CD8-positive, alpha-beta memory T cell (primary cell): ENCODE results near the gene CLK2. TPM values are rescaled to one million over a fixed set of nuclear protein-coding genes. Genes with fewer than 3 reads are reported as not detected.
A peak's percentile ranks its signal among the peaks of the same experiment; 100 is the strongest.

Experiments used
- CTCF ChIA-PET: fragments of 350-600 bp; sonication (Branson Sonifier 250); formaldehyde crosslinking; loops from one replicate; lab custom pipeline; 2021; ENCODE audit warnings: antibody characterized with exemption; lab: Charles Lee
- POLR2A ChIA-PET: fragments of 350-600 bp; sonication (Branson Sonifier 250); formaldehyde crosslinking; loops from one replicate; lab custom pipeline; 2021; ENCODE audit warnings: antibody characterized with exemption; lab: Charles Lee
- DNase-seq, 5 donors: peaks; one replicate each; pipeline versions ENCODE4 v3.0.0 to v3.0.0-alpha.2; 2020 to 2022; ENCODE audit warnings: mixed read lengths in 1 of 5
- H3K27ac ChIP-seq: one replicate; pipeline ENCODE4 v1.7.0; 2013; ENCODE audit warnings: low read depth, mild to moderate bottlenecking, low read length, moderate library complexity
- H3K27me3 ChIP-seq: 2 replicates; pipeline ENCODE4 v1.7.0; 2013; ENCODE audit warnings: low read length, mild to moderate bottlenecking; ENCODE audit not compliant: insufficient read depth, poor library complexity, severe bottlenecking
- H3K36me3 ChIP-seq: 2 replicates; pipeline ENCODE4 v1.7.0; 2013; ENCODE audit warnings: mild to moderate bottlenecking, low read length, moderate library complexity; ENCODE audit not compliant: insufficient read depth
- H3K4me1 ChIP-seq: 2 replicates; pipeline ENCODE4 v1.7.0; 2013; ENCODE audit warnings: mild to moderate bottlenecking, low read length, moderate library complexity; ENCODE audit not compliant: insufficient read depth
- H3K4me3 ChIP-seq: 2 replicates; pipeline ENCODE4 v1.7.0; 2013; ENCODE audit warnings: mild to moderate bottlenecking, low read length
- H3K9me3 ChIP-seq: 2 replicates; pipeline ENCODE4 v1.7.0; 2013; ENCODE audit warnings: mild to moderate bottlenecking, low read length
- H3K27ac Mint-ChIP-seq, 8 donors: one replicate each; pipeline ENCODE4 v1.8.0; 2020 to 2021; ENCODE audit warnings: mixed read lengths in 8 of 8, mild to moderate bottlenecking in 6 of 8, inconsistent platforms in 3 of 8, moderate library complexity in 3 of 8
- H3K27me3 Mint-ChIP-seq, 2 donors: one replicate each; pipeline ENCODE4 v1.8.0; 2020 to 2021; ENCODE audit warnings: mixed read lengths in 2 of 2, mild to moderate bottlenecking in 1 of 2, moderate library complexity in 1 of 2
- H3K36me3 Mint-ChIP-seq, 3 donors: one replicate each; pipeline ENCODE4 v1.8.0; 2020 to 2021; ENCODE audit warnings: mixed read lengths in 3 of 3, inconsistent platforms in 1 of 3, mild to moderate bottlenecking in 1 of 3
- H3K4me1 Mint-ChIP-seq, 3 donors: one replicate each; pipeline ENCODE4 v1.8.0; 2020 to 2021; ENCODE audit warnings: mixed read lengths in 3 of 3, inconsistent platforms in 1 of 3, mild to moderate bottlenecking in 1 of 3
- H3K4me3 Mint-ChIP-seq, 7 donors: one replicate each; pipeline ENCODE4 v1.8.0; 2020 to 2021; ENCODE audit warnings: mixed read lengths in 7 of 7, mild to moderate bottlenecking in 6 of 7, moderate library complexity in 4 of 7, inconsistent platforms in 2 of 7
- H3K9me3 Mint-ChIP-seq, 5 donors: one replicate each; pipeline ENCODE4 v1.8.0; 2020 to 2022; ENCODE audit warnings: mixed read lengths in 5 of 5, mild to moderate bottlenecking in 3 of 5, moderate library complexity in 2 of 5, inconsistent platforms in 1 of 5
- polyA plus RNA-seq: library from polyadenylated mRNA; unstranded; fragments of 300-500 nt; fragmentation: Illumina TruSeq; gene quantifications from one replicate; pipeline ENCODE4 v1.2.3, GENCODE V29; 2021
- total RNA-seq, 2 experiments: library from RNA; stranded (reverse); gene quantifications; one replicate each; pipeline ENCODE4 v1.2.3, GENCODE V29; 2021

Gene CLK2
- total and polyA plus RNA-seq, 3 experiments from 2014 or later = 20.2 to 79.8 (median 78.3) TPM

DNA sequence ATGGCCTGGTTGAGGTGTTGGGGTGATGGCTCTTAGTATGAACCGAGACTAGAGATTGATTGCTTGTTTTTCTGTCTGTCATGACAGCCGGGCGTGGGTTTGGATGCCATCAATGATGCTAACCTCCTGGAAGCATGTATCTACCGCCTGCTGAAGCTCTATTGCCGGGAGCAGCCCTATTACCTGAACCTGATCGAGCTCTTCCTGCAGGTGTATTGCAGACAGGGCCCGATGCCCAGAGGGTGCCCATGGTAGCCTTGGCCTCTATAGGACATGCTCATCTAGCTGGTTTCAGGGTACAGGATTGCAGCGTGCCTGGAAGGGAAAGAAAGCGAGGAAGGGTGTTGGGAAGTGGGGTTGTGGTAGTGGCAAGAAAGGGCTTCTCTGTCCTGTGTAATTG is 44.8 kb upstream of the CLK2 start:
- Mint-ChIP-seq H3K27ac (peak overlapping the region in 1 of 8 donors; percentile 30), H3K36me3 (peaks cover 3 to 34% (median 4%) of the 10 kb centered on the region in 3 donors), H3K4me1 (peaks cover 12 to 26% (median 20%) of the 10 kb centered on the region in 3 donors), H3K4me3 (peak overlapping the region in 1 of 7 donors; percentile 10), H3K27me3 (no peaks in the 10 kb centered on the region), H3K9me3 (no peaks in the 10 kb centered on the region)
- Histone ChIP-seq H3K27me3 (no peaks in the 10 kb centered on the region), H3K4me1 (peaks cover 6% of the 10 kb centered on the region), H3K36me3 (no peaks in the 10 kb centered on the region), H3K9me3 (no peaks in the 10 kb centered on the region), H3K27ac (no peak overlapping the region), H3K4me3 (no peak overlapping the region)
- CTCF ChIA-PET = no interaction called here
- POLR2A ChIA-PET = no interaction called here
- DNase-seq = no peak

DNA sequence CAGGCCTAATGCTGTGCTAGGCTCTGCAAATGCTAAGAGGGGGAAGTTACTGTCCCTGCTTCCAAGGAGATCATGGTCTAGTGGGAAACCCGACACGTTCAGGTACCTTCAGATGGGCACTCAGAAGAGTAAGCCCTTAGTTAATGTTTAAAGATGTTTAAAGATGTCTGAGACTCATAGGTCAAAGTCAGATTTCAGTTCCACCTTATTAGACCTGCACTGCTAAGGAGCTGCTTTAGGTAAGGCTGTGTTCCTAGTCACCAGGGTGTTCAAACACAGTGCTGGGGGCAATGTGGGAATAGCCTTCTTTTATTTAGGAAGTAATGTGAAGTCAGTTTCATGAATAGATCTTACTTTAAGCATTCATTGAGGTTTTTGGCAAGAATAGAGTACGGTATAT is 43.6 kb upstream of the CLK2 start:
- Histone ChIP-seq H3K27ac (no peak overlapping the region), H3K9me3 (no peaks in the 10 kb centered on the region), H3K27me3 (no peaks in the 10 kb centered on the region), H3K4me3 (no peak overlapping the region), H3K4me1 (no peaks in the 10 kb centered on the region), H3K36me3 (no peaks in the 10 kb centered on the region)
- Mint-ChIP-seq H3K4me3 (peak overlapping the region in 1 of 7 donors; percentile 20), H3K27me3 (no peaks in the 10 kb centered on the region), H3K27ac (peak overlapping the region in 2 of 8 donors; percentile 18 to 33), H3K36me3 (peaks cover 3 to 45% (median 4%) of the 10 kb centered on the region in 3 donors), H3K4me1 (peaks cover 8 to 20% (median 14%) of the 10 kb centered on the region in 3 donors), H3K9me3 (no peaks in the 10 kb centered on the region)
- CTCF ChIA-PET = interaction anchor here (1.4 kb wide), 1 partner anchor 66 kb away, joined by 4 read pairs; no protein-coding TSS in a partner anchor
- POLR2A ChIA-PET = no interaction called here
- DNase-seq = no peak

DNA sequence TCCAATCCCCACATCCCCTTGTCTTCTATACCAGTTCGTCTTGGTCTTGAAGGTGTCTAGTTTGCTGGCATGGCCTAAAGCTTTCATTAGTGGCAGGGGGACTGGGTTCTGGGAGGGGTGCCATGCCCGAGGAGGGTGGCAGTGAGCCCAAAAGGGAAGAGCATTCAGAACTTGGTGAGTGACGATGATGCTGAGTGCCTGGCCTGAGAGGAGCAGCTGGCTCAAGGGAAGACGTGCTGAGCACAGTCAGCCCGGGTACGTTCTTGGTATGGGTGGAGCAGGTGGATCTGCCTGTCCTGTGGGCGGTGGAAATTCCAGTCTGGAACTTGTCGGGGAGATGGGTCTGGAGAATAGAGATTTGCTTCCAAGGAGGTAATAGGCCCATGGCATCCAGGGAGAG is 40.0 kb upstream of the CLK2 start:
- H3K27me3 ChIP-seq = no peaks in the 10 kb centered on the region
- ChIA-PET CTCF (interaction anchor here (1.0 to 4.8 kb wide), 3 partner anchors 10 to 63 kb away, joined by 3 to 25 read pairs (median 3); no protein-coding TSS in a partner anchor), POLR2A (no interaction called here)
- H3K27ac ChIP-seq = no peak overlapping the region
- peaks cover 18 to 28% (median 28%) of the 10 kb centered on the region in 3 donors for H3K4me1 Mint-ChIP-seq
- no peaks in the 10 kb centered on the region for H3K9me3 ChIP-seq
- peak in 1 of 5 donors; percentile 30 for DNase-seq
- H3K36me3 ChIP-seq = no peaks in the 10 kb centered on the region
- H3K4me1 ChIP-seq = peaks cover 15% of the 10 kb centered on the region
- no peaks in the 10 kb centered on the region for H3K27me3 Mint-ChIP-seq
- H3K4me3 ChIP-seq = no peak overlapping the region
- H3K9me3 Mint-ChIP-seq = no peaks in the 10 kb centered on the region
- H3K27ac Mint-ChIP-seq = no peak overlapping the region
- H3K36me3 Mint-ChIP-seq = peaks cover 0 to 55% (median 4%) of the 10 kb centered on the region in 3 donors
- H3K4me3 Mint-ChIP-seq = peak overlapping the region in 1 of 7 donors; percentile 18

DNA sequence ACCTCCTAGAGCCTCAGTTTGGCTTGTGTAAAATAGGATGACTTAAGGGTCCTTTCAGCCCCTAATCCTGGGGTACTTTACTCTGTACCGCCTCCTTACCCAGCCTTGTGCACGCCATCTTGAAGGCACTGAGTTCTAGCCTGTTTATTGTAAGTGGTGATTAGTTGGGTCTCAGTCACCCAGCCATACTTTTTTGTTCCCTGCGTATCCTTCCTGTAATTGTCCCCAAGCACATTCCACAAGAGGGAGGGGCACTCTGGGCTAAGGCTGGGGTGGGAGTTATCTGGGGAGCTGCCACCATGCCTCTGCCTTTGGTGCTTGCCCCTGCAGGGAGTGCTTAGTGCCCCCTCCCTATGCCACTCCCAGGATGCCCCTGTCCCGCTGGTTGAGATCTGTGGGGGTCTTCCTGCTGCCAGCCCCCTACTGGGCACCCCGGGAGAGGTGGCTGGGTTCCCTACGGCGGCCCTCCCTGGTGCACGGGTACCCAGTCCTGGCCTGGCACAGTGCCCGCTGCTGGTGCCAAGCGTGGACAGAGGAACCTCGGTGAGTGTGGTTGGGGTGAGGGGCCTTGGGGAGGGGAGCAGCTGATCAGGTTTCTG is 36.2 kb upstream of the CLK2 start:
- Mint-ChIP-seq H3K27ac (peak overlapping the region; percentile 67 to 99 (median 98)), H3K27me3 (no peaks in the 10 kb centered on the region), H3K4me1 (peaks cover 20 to 34% (median 31%) of the 10 kb centered on the region in 3 donors), H3K36me3 (peaks cover 0 to 41% (median 4%) of the 10 kb centered on the region in 3 donors), H3K4me3 (peak overlapping the region; percentile 88 to 98 (median 97)), H3K9me3 (peaks cover 0 to 1% (median 0%) of the 10 kb centered on the region in 5 donors)
- H3K27ac ChIP-seq = peak overlapping the region; percentile 93
- ChIA-PET CTCF (interaction anchor here (4.8 kb wide), 1 partner anchor 14 kb away, joined by 25 read pairs; no protein-coding TSS in a partner anchor), POLR2A (no interaction called here)
- H3K27me3 ChIP-seq = no peaks in the 10 kb centered on the region
- H3K4me3 ChIP-seq = peak overlapping the region; percentile 94
- H3K4me1 ChIP-seq = peaks cover 24% of the 10 kb centered on the region
- no peaks in the 10 kb centered on the region for H3K36me3 ChIP-seq
- H3K9me3 ChIP-seq = no peaks in the 10 kb centered on the region
- no peak for DNase-seq

DNA sequence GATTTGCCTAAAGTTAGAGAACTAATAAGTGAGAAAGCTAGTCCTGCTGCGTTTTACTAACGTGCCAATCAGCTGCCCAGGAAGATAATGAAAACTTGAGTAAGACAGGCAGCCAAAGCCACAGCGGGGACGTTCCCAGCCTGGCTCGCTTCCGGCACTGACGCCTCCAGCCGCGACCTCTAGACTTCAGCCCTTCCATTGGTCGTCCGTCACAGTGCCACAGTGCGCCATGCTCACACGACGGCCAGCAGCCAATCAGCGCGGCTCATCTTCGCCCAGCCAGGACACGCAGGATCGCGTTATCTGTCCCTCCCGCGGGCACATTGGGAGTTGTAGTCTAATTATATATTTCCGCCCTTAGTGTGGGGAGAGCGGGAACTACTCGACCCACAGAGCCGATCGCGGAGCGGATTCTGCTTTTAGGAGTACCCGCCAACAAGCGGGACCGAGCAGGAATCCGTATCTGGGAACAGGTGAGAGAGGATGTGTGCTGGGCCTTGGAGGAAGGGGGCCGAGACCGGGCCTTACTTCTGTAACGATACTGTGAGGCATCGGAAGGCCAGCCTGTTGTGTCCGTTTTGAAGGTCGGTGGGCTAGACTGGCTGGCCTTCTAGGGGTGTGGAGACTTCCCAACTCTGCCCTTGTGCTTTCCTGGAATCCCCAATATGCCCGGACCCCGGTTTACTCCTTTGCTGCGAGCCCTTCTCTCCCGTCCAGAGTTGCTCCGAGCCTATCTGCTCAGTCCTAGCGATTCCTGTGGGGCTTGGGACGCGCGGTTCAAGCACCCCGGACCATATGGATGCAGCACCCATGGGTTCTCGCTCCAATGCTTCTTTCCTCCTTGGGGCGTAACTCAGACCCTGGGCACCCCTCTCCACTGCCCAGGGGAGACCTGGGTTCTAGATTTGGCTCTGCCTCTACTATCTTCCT is 35.5 kb upstream of the CLK2 start, which contains the start of gene FDPS:
Gene FDPS (plus strand): TSS at position 374 of the 930 bp plus-strand sequence. CDS start 924 bp downstream, outside the sequence.
- H3K9me3 ChIP-seq = no peaks in the 10 kb centered on the region
- Mint-ChIP-seq H3K4me1 (peaks cover 20 to 34% (median 31%) of the 10 kb centered on the region in 3 donors), H3K27ac (peak within 1 kb of the TSS; percentile 85 to 99 (median 98)), H3K36me3 (peaks cover 0 to 38% (median 4%) of the 10 kb centered on the region in 3 donors), H3K9me3 (peaks cover 0 to 1% (median 0%) of the 10 kb centered on the region in 5 donors), H3K4me3 (peak within 1 kb of the TSS; percentile 88 to 98 (median 97)), H3K27me3 (no peaks in the 10 kb centered on the region)
- peaks cover 24% of the 10 kb centered on the region for H3K4me1 ChIP-seq
- no peaks in the 10 kb centered on the region for H3K27me3 ChIP-seq
- H3K36me3 ChIP-seq = no peaks in the 10 kb centered on the region
- peak within 1 kb of the TSS; percentile 93 for H3K27ac ChIP-seq
- peak; percentile 96 to 98 (median 97) for DNase-seq
- H3K4me3 ChIP-seq = peak within 1 kb of the TSS; percentile 94
- POLR2A ChIA-PET = interaction anchor here (0.7 to 1.9 kb wide), 4 partner anchors 12 to 499 kb away, joined by 3 to 11 read pairs (median 6); partner anchors contain the start of genes CLK2 and RUSC1
- CTCF ChIA-PET = interaction anchor here (0.7 to 2.5 kb wide), 6 partner anchors 9 to 276 kb away, joined by 3 to 23 read pairs (median 4); partner anchors contain the start of gene KRTCAP2

DNA sequence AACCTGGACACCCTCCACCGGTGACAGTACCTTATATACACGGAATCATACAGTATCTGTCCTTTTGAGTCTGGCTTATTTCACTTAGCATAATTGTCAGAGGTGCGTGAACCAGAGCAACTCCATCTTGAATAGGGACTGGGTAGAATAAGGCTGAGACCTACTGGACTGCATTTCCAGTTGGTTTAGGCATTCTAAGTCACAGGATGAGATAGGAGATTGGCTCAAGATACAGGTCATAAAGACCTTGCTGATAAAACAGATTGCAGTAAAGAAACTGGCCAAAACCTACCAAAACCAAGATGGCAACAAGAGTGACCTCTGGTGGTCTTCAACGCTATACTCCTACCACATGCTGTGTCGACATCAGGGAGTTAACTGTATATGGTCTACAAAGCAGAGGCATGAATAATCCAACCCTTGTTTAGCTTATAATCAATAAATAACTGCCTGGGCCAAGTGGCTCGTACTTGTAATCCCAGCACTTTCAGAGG is 34.0 kb upstream of the CLK2 start:
- no peaks in the 10 kb centered on the region for H3K27me3 ChIP-seq
- Mint-ChIP-seq H3K27ac (peak overlapping the region in 7 of 8 donors; percentile 54 to 99 (median 85)), H3K4me3 (peak overlapping the region; percentile 5 to 59 (median 15)), H3K36me3 (peaks cover 0 to 26% (median 1%) of the 10 kb centered on the region in 3 donors), H3K4me1 (peaks cover 20 to 34% (median 31%) of the 10 kb centered on the region in 3 donors), H3K27me3 (peaks cover 2 to 5% of the 10 kb centered on the region in 2 donors), H3K9me3 (peaks cover 0 to 1% (median 0%) of the 10 kb centered on the region in 5 donors)
- DNase-seq = no peak
- no peaks in the 10 kb centered on the region for H3K36me3 ChIP-seq
- no peaks in the 10 kb centered on the region for H3K9me3 ChIP-seq
- peaks cover 24% of the 10 kb centered on the region for H3K4me1 ChIP-seq
- ChIA-PET POLR2A (interaction anchor here (1.5 to 1.9 kb wide), 2 partner anchors 14 to 34 kb away, joined by 3 to 11 read pairs; partner anchors contain the start of genes CLK2 and RUSC1), CTCF (interaction anchor here (0.9 to 2.5 kb wide), 5 partner anchors 7 to 277 kb away, joined by 3 to 23 read pairs (median 4); no protein-coding TSS in a partner anchor)
- H3K27ac ChIP-seq = peak overlapping the region; percentile 93
- peak overlapping the region; percentile 94 for H3K4me3 ChIP-seq

DNA sequence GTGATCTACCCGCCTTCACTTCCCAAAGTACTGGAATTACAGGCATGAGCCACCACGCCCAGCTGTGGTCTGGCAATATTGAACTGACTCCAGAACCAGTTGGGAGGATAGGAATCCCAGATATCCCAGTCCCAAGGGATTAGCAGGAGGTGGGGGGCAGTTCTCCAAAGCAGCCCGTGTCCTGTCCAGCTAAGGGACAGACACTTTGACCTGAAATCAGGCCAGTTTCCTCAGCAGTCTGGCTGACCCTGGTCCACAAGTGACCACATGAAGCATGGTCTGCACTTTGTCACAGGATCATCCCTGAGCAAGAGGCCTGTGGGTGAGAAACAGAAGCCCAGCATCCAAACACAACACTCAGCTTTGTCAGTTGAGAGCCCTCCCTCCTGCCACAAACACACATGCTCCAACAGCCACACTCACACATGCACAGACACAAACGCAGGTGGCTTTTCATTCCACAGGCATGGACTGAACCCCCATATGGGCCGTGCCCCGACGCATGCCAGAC is 32.6 kb upstream of the CLK2 start:
- Histone ChIP-seq H3K27ac (no peak overlapping the region), H3K9me3 (no peaks in the 10 kb centered on the region), H3K4me3 (no peak overlapping the region), H3K4me1 (peaks cover 24% of the 10 kb centered on the region), H3K27me3 (no peaks in the 10 kb centered on the region), H3K36me3 (no peaks in the 10 kb centered on the region)
- Mint-ChIP-seq H3K9me3 (peaks cover 0 to 1% (median 0%) of the 10 kb centered on the region in 5 donors), H3K27ac (peak overlapping the region in 6 of 8 donors; percentile 18 to 76 (median 43)), H3K4me1 (peaks cover 16 to 29% (median 26%) of the 10 kb centered on the region in 3 donors), H3K27me3 (peaks cover 2 to 8% of the 10 kb centered on the region in 2 donors), H3K4me3 (peak overlapping the region in 2 of 7 donors; percentile 41), H3K36me3 (peaks cover 0 to 15% (median 1%) of the 10 kb centered on the region in 3 donors)
- DNase-seq = peak in 1 of 5 donors; percentile 33
- POLR2A ChIA-PET = interaction anchor here (0.7 kb wide), 1 partner anchor 215 kb away, joined by 5 read pairs; no protein-coding TSS in a partner anchor
- CTCF ChIA-PET = interaction anchor here (0.7 to 1.2 kb wide), 2 partner anchors 55 to 645 kb away, joined by 3 to 4 read pairs; no protein-coding TSS in a partner anchor
